ENCODE measurements around the gene IVD.

The IVD gene

GRCh38 chr15:40405501-40406381 is at the start of gene IVD:
IVD (plus strand) TSS chr15:40405795; CDS start chr15:40405828, 33 bp downstream.
- peak; percentile 97 for FAIRE-seq
- peak; percentile 92 for DNase-seq (ENCODE audit: insufficient read length, low spot score)

GRCh38 chr15:40355976-40356585 is 49.5 kb upstream of the IVD start:
- no peak for FAIRE-seq
- no peak for DNase-seq (ENCODE audit: insufficient read length, low spot score)

- FAIRE-seq (no peak), DNase-seq (ENCODE audit: insufficient read length, low spot score) (no peak)
Observed at GRCh38 chr15:40357246-40357645, 48.3 kb upstream of the IVD start.

- DNase-seq (ENCODE audit: insufficient read length, low spot score), result peak; percentile 99
- FAIRE-seq, result peak; percentile 72
Observed at GRCh38 chr15:40357723-40358470, 47.7 kb upstream of the IVD start, which contains the start of gene DISP2. DISP2 (plus strand) TSS chr15:40358219; CDS start chr15:40358322, 103 bp downstream.

GRCh38 chr15:40358471-40359353 is 46.9 kb upstream of the IVD start:
- DNase-seq (ENCODE audit: insufficient read length, low spot score) (no peak), FAIRE-seq (no peak)

GRCh38 chr15:40360015-40360414 is 45.6 kb upstream of the IVD start:
- no peak for FAIRE-seq
- DNase-seq (ENCODE audit: insufficient read length, low spot score), result no peak

GRCh38 chr15:40361640-40362039 is 44.0 kb upstream of the IVD start:
- FAIRE-seq (no peak), DNase-seq (ENCODE audit: insufficient read length, low spot score) (no peak)

- no peak for FAIRE-seq
Observed at GRCh38 chr15:40363611-40364010, 42.0 kb upstream of the IVD start.

GRCh38 chr15:40364251-40364650 is 41.3 kb upstream of the IVD start:
- FAIRE-seq (no peak), DNase-seq (ENCODE audit: insufficient read length, low spot score) (no peak)

More at GRCh38 chr15:40363611-40364010, 42.0 kb upstream of the IVD start:
- DNase-seq (ENCODE audit: insufficient read length, low spot score), result no peak

GRCh38 chr15:40365016-40365415 is 40.6 kb upstream of the IVD start:
- FAIRE-seq (no peak), DNase-seq (ENCODE audit: insufficient read length, low spot score) (no peak)

- DNase-seq (ENCODE audit: insufficient read length, low spot score) (no peak), FAIRE-seq (no peak)
Observed at GRCh38 chr15:40365624-40366456, 39.8 kb upstream of the IVD start.

- no peak for FAIRE-seq
- no peak for DNase-seq (ENCODE audit: insufficient read length, low spot score)
Observed at GRCh38 chr15:40366457-40367370, 38.9 kb upstream of the IVD start.

- DNase-seq (ENCODE audit: insufficient read length, low spot score) (no peak), FAIRE-seq (no peak)
Observed at GRCh38 chr15:40367371-40367685, 38.3 kb upstream of the IVD start.

GRCh38 chr15:40367686-40368611 is 37.6 kb upstream of the IVD start:
- FAIRE-seq (peak; percentile 90), DNase-seq (ENCODE audit: insufficient read length, low spot score) (peak; percentile 95)

- FAIRE-seq (no peak), DNase-seq (ENCODE audit: insufficient read length, low spot score) (no peak)
Observed at GRCh38 chr15:40368719-40369473, 36.7 kb upstream of the IVD start.

GRCh38 chr15:40369474-40369869 is 36.1 kb upstream of the IVD start:
- no peak for FAIRE-seq

GRCh38 chr15:40369971-40370370 is 35.6 kb upstream of the IVD start:
- DNase-seq (ENCODE audit: insufficient read length, low spot score) (no peak), FAIRE-seq (no peak)

More at GRCh38 chr15:40369474-40369869, 36.1 kb upstream of the IVD start:
- no peak for DNase-seq (ENCODE audit: insufficient read length, low spot score)

All from GM19239 (cell line).